ENCODE measurements around the gene C1QTNF9.
"Not testable (repeated sequence)": the region's sequence is repeated elsewhere in the genome, so short reads cannot be mapped to it uniquely, and the experiment has no call there.

- not testable (repeated sequence) for TF ChIP-seq CTCF (IDR thresholded peaks at IDR 0.05; ENCODE audit: poor library complexity); EZH2 (IDR thresholded peaks at IDR 0.05; ENCODE audit: borderline replicate concordance); EZH2phosphoT487 (IDR thresholded peaks at IDR 0.05; ENCODE audit: low read depth, severe bottlenecking, unreplicated experiment)
These were observed at the start of gene C1QTNF9 for GRCh38 chr13:24309300-24309699.
